HG02571 (cell line): Measurements from ENCODE around the gene ITSN1.
"Not testable (repeated sequence)": the region's sequence is repeated elsewhere in the genome, so short reads cannot be mapped to it uniquely, and the experiment has no call there.

Experiments used
- ATAC-seq: cut with Tn5 transposase; IDR thresholded peaks from one replicate; pipeline ENCODE4 v1.9.1; 2021; ENCODE audit warnings: mild to moderate bottlenecking, moderate library complexity; ENCODE audit not compliant: unreplicated experiment

ITSN1 gene

DNA sequence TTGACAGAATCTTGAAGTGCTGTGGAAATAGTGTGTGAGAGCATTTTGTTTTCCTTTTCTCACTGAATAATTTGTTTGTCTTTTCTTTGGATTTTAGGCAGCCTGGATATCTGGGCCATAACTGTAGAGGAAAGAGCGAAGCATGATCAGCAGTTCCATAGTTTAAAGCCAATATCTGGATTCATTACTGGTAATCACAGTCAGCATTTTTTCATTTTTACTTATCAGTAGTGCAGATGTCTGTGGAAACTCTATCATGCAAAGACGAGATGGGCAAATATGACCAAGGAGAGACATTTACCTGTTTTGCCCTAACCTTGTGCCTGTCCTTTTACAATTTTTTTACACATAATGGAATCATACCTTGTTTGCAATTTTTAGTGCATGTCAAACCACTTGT lies 78.8 kb downstream of the ITSN1 start:
- ATAC-seq, result no peak

DNA sequence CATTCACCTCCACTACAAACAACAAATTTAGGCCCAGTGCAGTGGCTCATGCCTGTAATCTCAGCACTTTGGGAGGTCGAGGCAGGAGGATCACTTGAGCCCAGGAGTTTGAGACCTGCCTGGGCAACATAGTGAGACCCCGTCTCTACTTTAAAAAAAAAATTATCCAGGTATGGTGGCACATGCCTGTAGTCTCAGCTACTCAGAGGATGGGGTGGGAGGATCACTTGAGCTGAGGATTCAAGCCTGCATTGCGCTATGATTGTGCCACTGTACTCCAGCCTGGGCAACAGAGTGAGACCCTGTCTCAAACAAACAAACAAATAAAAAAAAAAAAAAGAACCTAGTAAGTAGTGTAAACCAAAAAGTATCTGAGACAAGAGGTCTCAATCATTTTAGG lies 86.8 kb downstream of the ITSN1 start:
- not testable (repeated sequence) for ATAC-seq

DNA sequence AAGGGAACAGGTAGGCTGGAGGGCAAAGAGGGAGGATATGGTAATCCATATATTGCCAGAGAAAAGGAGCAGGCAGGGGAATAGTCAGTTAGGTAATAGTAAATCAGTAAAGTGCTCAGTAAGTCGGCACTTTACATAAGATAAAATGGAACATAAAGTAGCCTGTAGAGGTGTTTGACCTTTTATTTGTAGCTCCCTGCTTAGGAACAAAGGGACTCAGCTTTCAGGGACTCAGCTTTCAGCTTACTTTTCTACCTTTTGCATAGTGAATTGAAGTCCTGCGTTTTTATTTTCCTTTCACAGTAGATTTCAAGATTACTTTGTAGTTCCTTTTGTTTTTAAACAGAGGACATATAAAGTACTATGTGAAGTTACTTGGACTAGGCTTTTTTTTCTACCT lies 87.3 kb downstream of the ITSN1 start:
- ATAC-seq, result no peak

DNA sequence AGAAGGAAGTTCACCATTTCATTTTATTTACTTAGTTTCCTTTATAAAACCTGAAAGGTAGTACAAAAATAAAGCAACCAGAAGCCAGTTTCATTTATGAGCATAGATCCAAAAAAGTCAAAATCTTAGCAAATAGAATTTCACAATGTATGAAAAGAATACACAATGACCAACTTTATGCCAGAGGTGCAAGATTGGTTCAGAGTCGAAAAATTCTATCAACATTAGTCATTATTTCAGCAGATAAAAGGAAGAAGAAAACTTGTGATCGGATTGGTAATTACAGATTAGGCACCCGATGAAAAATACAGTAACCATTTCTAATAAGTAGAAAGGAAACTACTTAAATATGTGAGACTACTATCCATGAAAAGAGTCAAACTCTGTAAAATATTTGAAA lies 89.1 kb downstream of the ITSN1 start:
- no peak for ATAC-seq

- ATAC-seq, result no peak
These were observed 89.7 kb downstream of the ITSN1 start for GRCh38 chr21:33732038-33732437.

DNA sequence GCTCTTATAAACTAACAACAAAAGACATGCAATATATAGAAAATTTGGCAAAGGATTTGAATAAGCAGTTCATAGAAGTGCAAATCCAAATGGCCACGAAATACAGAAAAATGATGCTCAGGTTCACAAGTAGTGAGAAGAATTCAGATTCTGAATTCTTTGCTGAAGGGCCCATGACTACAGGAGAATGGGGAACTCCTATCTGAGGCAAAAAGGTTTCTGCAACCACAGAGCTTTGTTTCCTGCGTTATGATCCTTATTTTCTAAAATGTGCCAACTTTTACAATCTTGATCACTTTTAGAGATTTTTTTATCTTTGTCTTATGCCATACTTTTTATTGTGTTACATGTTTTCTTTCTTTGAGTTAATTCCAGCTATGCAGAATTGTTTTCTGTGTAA lies 91.3 kb downstream of the ITSN1 start:
- no peak for ATAC-seq

GRCh38 chr21:33734291-33734690 lies 92.0 kb downstream of the ITSN1 start:
- no peak for ATAC-seq

DNA sequence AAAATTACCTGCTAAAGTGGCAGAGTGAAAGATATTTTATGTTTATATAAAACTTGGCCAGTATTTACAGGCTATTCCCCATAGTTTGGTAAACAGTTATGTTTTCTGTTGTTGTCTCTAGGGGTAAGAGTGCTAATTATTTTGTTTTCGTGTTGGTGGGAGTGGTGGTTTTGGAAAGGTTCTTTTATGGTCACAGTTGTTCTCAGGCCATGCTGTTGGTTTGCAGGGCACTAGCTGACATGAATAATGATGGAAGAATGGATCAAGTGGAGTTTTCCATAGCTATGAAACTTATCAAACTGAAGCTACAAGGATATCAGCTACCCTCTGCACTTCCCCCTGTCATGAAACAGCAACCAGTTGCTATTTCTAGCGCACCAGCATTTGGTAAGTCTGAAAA lies 92.5 kb downstream of the ITSN1 start:
- ATAC-seq, result no peak

DNA sequence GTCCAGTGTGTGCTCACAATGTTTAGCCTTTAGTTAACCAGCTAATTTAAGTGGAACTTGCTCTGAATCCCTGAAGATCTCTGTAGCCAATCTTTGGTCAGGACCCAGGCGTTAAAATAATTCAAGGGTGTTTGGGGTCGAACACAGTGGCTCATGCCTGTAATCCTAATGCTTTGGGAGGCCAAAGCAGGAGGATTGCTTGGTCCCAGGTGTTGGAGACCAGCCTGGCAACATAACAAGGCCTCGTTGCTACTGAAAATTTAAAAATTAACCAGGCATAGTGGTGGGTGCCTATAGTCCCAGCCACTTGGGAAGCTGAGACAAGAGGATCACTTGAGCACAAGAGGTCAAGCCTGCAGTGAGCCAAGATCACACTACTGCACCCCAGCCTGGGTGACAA lies 94.3 kb downstream of the ITSN1 start:
- ATAC-seq, result no peak

DNA sequence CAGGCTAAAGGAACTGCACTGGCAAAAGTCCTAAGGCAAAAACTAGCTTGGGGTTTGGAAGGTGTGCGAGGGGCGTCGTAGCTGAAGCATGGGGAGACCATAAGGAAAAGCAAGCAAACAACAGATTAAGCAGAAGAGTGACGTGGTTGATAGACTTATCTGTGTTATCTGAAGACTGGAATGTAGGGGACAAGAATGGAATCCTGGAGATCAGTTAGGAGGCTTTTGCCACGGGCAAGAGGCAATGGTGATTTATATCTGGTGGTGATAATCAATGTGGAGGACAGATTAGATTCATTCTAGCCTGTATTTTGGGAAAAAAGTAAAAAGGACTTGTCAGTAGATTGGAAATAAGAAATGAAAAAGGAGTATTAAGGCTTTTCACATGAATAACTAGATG lies 97.4 kb downstream of the ITSN1 start:
- no peak for ATAC-seq

DNA sequence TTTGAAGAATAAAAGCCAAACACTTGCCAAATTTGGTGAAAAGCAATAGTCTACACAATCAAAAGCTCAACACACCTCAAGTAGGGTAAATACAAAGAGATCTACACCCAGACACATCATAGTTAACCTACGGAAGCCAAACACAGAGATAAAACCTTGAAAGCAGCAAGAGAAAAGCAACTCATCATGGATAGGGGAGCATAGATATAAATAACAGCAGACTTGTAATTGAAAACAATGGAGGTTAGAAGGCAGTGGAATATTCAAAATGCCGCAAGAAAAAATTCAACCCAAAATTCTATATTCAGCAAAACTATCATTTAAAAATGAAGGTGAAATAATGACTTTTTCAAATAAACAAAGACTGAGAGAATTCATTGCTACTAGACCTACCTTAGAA lies 105.1 kb downstream of the ITSN1 start:
- ATAC-seq, result no peak

DNA sequence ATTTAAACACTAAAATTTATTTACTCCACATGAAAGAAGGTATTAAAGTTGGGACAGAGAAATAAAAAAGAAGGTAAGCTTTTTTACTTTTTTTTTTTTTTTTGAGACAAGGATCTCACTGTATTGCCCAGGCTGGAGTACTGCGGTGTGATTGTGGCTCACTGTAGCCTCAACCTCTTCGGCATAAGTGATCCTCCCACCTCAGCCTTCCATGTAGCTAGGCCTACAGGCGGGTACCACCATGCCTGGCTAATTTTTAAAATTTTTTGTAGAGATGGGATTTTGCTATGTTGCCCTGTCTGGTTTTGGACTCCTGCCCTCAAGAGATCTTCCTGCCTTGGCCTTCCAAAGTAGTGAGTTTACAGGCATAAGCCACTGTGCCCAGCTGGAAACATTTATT lies 106.6 kb downstream of the ITSN1 start:
- no peak for ATAC-seq

- ATAC-seq, result no peak
These were observed 107.7 kb downstream of the ITSN1 start for GRCh38 chr21:33750017-33750416.

- ATAC-seq, result no peak
These were observed 108.8 kb downstream of the ITSN1 start for GRCh38 chr21:33751120-33751519.

GRCh38 chr21:33751533-33751932 lies 109.2 kb downstream of the ITSN1 start:
- ATAC-seq, result no peak

DNA sequence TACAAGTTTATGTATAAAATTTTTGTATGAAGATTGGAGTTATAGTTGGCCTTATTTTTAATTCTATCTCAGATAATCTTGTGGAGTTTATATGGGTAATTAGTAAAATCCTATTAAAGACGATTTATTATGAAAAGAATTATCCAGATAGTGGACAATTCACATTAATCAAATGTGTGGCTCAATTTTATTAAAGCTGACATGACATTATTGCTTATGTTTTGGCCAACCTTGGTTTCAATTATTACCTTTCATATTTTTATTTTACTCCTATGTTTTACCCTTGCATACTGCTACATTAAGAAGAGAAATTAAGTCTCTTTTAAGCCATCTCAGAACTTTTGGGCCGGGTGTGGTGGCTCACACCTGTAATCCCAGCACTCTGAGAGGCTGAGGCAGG lies 110.0 kb downstream of the ITSN1 start:
- no peak for ATAC-seq

- ATAC-seq, result no peak
These were observed 111.6 kb downstream of the ITSN1 start for GRCh38 chr21:33753886-33754285.

GRCh38 chr21:33754481-33754880 lies 112.2 kb downstream of the ITSN1 start:
- no peak for ATAC-seq

GRCh38 chr21:33755354-33755753 lies 113.1 kb downstream of the ITSN1 start:
- no peak for ATAC-seq

DNA sequence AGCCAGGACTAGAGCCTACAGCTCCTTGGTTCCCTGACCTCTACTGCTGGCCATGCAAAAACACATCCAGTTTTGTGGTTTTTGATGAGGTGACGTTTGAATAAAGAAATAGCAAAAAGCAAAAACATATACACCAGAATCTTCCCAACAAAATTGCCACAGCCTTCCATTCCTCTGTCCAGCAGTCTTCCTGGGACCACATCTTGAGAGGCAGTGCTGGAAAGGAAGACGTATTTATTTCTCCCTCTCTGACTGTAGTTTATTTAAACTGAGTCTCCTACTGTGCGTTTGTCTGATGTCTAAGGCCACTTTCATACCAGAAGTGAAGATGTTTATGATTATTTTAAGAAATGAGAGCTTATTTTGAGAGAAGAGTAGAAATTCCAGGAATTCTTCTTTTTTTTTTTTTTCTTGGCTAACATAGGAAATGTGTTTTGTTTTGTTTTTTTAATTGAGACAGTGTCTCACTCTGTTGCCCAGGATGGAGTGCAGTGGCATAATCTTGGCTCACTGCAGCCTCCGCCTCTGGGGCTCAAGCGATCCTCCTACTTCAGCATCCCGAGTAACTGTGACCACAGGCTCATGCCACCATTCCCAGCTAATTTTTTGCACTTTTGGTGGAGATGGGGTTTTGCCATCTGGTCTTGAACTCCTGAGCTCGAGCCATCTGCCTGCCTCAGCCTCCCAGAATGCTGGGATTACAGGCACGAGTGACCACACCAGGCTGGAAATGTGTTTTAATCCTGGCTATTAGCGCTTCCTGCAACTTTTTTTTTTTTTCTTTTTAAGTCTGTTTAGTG lies 118.5 kb downstream of the ITSN1 start:
- ATAC-seq, result no peak

GRCh38 chr21:33761441-33762036 lies 119.2 kb downstream of the ITSN1 start:
- no peak for ATAC-seq

DNA sequence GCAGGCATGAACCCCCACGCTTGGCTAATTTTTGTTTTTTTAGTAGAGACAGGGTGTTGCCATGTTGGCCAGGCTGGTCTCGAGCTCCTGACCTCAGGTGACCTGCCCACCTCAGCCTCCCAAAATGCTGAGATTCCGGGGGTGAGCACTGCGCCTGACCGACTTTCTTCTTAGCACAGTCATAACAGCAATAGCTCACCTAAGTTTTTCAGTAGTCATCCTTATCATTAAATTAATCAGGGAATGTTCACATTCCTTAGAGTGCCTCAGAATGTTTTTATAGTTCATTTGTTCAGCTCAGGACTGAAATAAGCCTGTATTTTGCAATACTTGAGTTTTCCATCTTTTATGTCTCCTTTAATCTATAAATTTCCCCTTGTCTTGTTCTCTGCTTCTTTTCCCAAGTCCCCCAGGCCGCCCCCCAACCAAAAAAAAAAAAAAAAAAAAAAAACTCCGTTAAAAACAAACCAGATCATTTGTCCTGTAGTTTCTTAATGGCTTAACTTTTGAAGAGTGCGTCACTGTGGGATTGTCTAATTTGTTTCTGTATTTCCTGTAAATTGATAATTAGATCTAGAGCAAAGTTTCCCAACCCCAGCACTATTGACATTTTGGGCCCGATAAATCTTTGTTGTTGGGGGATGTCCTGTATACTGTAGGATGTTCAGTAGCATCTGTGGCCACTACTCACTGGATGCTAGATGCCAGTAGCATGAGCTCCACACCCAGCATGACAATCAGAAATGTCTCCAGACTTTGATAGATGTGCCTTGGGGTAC lies 120.7 kb downstream of the ITSN1 start:
- ATAC-seq, result no peak
